A549 (cell line): ENCODE results near the gene PRRT3. TPM values are rescaled to one million over a fixed set of nuclear protein-coding genes. Genes with fewer than 3 reads are reported as not detected.
A peak's percentile ranks its signal among the peaks of the same experiment; 100 is the strongest.

ENCODE experiments used
- ATAC-seq, 2 experiments: fragments of 200-7000 bp in 1 of 2; fragments of >200 bp in 1 of 2; cut with Nextera tagmentation in 1 of 2; cut with Tn5 transposase in 1 of 2; 3 replicates each; pipeline versions ENCODE4 v1.8.0 to v1.9.1; 2018 to 2020; ENCODE audit warnings: mild to moderate bottlenecking in 1 of 2, moderate library complexity in 1 of 2
- CTCF ChIA-PET: fragments of 300-600 bp; sonication (Branson Sonifier 250); formaldehyde crosslinking; extraction: SDS; loops from one replicate; lab custom pipeline; 2021; ENCODE audit warnings: antibody characterized with exemption, inconsistent platforms; lab: Yijun Ruan, JAX
- POLR2A ChIA-PET: fragments of 350-600 bp; formaldehyde crosslinking; extraction: SDS; loops from one replicate; lab custom pipeline; 2021; ENCODE audit warnings: antibody characterized with exemption, inconsistent platforms; lab: Yijun Ruan, JAX
- DNase-seq, 2 experiments: peaks; one replicate each; pipeline versions ENCODE4 v3.0.0 to v3.0.0-alpha.2; 2011 to 2016; ENCODE audit warnings: low read depth in 1 of 2, low spot score in 1 of 2
- FAIRE-seq: peaks from 2 replicates; lab custom pipeline; 2011; peaks lifted over from hg19 to GRCh38; lab: Jason Lieb, UNC
- H3K27ac ChIP-seq, 2 experiments: fragments of >200 bp; sonication (Bioruptor Twin); formaldehyde crosslinking; 3 replicates each; pipeline ENCODE4 v1.5.1; 2016 to 2017
- H3K4me1 ChIP-seq: fragments of >200 bp; sonication (Bioruptor Twin); formaldehyde crosslinking; 3 replicates; pipeline ENCODE4 v1.6.1; 2016
- H3K4me2 ChIP-seq: fragments of >200 bp; sonication (Bioruptor Twin); formaldehyde crosslinking; 3 replicates; pipeline ENCODE4 v1.6.1; 2016
- H3K4me3 ChIP-seq: fragments of >200 bp; sonication (Bioruptor Twin); formaldehyde crosslinking; 3 replicates; pipeline ENCODE4 v1.5.1; 2016
- H3K9me3 ChIP-seq: fragments of >200 bp; sonication (Bioruptor Twin); formaldehyde crosslinking; 3 replicates; pipeline ENCODE4 v1.6.1; 2016
- BCL3 ChIP-seq: fragments of >200 bp; sonication (Bioruptor Twin); formaldehyde crosslinking; IDR thresholded peaks from 3 replicates; pipeline ENCODE4 v1.6.1; 2016
- BHLHE40 ChIP-seq: IDR thresholded peaks from 2 replicates; pipeline ENCODE4 v1.6.1; 2012; ENCODE audit warnings: low read depth, low read length, inconsistent platforms
- CBX8 ChIP-seq: fragments of 200-600 bp; sonication (generic); IDR thresholded peaks from 2 replicates; pipeline ENCODE4 v1.6.1; 2016
- CEBPB ChIP-seq, 2 experiments: fragments of >200 bp in 1 of 2; sonication (Bioruptor Twin) in 1 of 2; formaldehyde crosslinking in 1 of 2; IDR thresholded peaks; 2 replicates each; pipeline ENCODE4 v1.6.1; 2012 to 2016
- CHD4 ChIP-seq: fragments of 200-600 bp; sonication (generic); IDR thresholded peaks from 2 replicates; pipeline ENCODE4 v1.6.1; 2016; ENCODE audit warnings: antibody characterized with exemption, mild to moderate bottlenecking, borderline replicate concordance
- CTCF ChIP-seq: fragments of >200 bp; sonication (Bioruptor Twin); formaldehyde crosslinking; IDR thresholded peaks from 3 replicates; pipeline ENCODE4 v1.5.1; 2016
- ELK1 ChIP-seq: fragments of 150-350 bp; IDR thresholded peaks from 2 replicates; pipeline ENCODE4 v1.6.1; 2014; ENCODE audit warnings: low read depth, mild to moderate bottlenecking, low read length
- ESRRA ChIP-seq: fragments of 150-350 bp; IDR thresholded peaks from 2 replicates; pipeline ENCODE4 v1.6.1; 2014; ENCODE audit warnings: mild to moderate bottlenecking, low read length, borderline replicate concordance
- FOSB ChIP-seq: fragments of 250-450 bp; sonication (Bioruptor Pico); IDR thresholded peaks from 2 replicates; pipeline ENCODE4 v1.5.0; 2020; ENCODE audit warnings: mild to moderate bottlenecking, moderate library complexity
- GATA3 ChIP-seq: IDR thresholded peaks from 2 replicates; pipeline ENCODE4 v1.6.1; 2012; ENCODE audit warnings: borderline replicate concordance
- HES2 ChIP-seq: fragments of >200 bp; sonication (Bioruptor Twin); formaldehyde crosslinking; IDR thresholded peaks from 2 replicates; pipeline ENCODE4 v1.6.1; 2016
- HOXA7 ChIP-seq: fragments of 250-450 bp; sonication (Bioruptor Pico); IDR thresholded peaks from 2 replicates; pipeline ENCODE4 v1.5.0; 2020; ENCODE audit warnings: mild to moderate bottlenecking, moderate library complexity
- KDM5A ChIP-seq: fragments of 200-600 bp; sonication (generic); IDR thresholded peaks from 2 replicates; pipeline ENCODE4 v1.6.1; 2016; ENCODE audit warnings: antibody characterized with exemption, mild to moderate bottlenecking
- MAFK ChIP-seq: fragments of 450-650 bp; IDR thresholded peaks from 2 replicates; pipeline ENCODE4 v1.6.1; 2014; ENCODE audit not compliant: partially characterized antibody
- MAX ChIP-seq: IDR thresholded peaks from 2 replicates; pipeline ENCODE4 v1.6.1; 2012
- NFE2L2 ChIP-seq: fragments of 150-350 bp; conservative IDR thresholded peaks from 2 replicates; pipeline ENCODE4 v1.6.1; 2014; ENCODE audit warnings: low read length
- NPAS2 ChIP-seq: fragments of 250-450 bp; sonication (Bioruptor Pico); IDR thresholded peaks from 2 replicates; pipeline ENCODE4 v1.8.0; 2022; ENCODE audit warnings: mild to moderate bottlenecking, moderate library complexity, borderline replicate concordance
- POLR2A ChIP-seq: IDR thresholded peaks from 2 replicates; pipeline ENCODE4 v1.6.1; 2012; ENCODE audit warnings: mild to moderate bottlenecking, low read length
- POLR2AphosphoS2 ChIP-seq: conservative IDR thresholded peaks from 2 replicates; pipeline ENCODE4 v1.6.1; 2012; ENCODE audit warnings: low read length, improper control_type of control experiment, inconsistent platforms
- RAD21 ChIP-seq, 2 experiments: fragments of >200 bp in 1 of 2; sonication (Bioruptor Twin) in 1 of 2; formaldehyde crosslinking in 1 of 2; IDR thresholded peaks in 1 of 2; conservative IDR thresholded peaks in 1 of 2; 2 replicates in 1 of 2; 3 replicates in 1 of 2; pipeline ENCODE4 v1.6.1; 2012 to 2018; ENCODE audit warnings: inconsistent platforms in 1 of 2
- RARB ChIP-seq: fragments of 250-450 bp; sonication (Bioruptor Pico); IDR thresholded peaks from 2 replicates; pipeline ENCODE4 v1.8.0; 2021; ENCODE audit warnings: mild to moderate bottlenecking, moderate library complexity
- RFX5 ChIP-seq: fragments of 450-650 bp; IDR thresholded peaks from 2 replicates; pipeline ENCODE4 v1.7.1; 2014; ENCODE audit warnings: antibody characterized with exemption, mild to moderate bottlenecking, moderate library complexity
- RNF2 ChIP-seq: fragments of 200-600 bp; sonication (generic); IDR thresholded peaks from 2 replicates; pipeline ENCODE4 v1.6.1; 2016; ENCODE audit warnings: low read depth, mild to moderate bottlenecking, antibody characterized with exemption, moderate library complexity, borderline replicate concordance
- ZC3H11A ChIP-seq: fragments of 450-650 bp; IDR thresholded peaks from 2 replicates; pipeline ENCODE4 v1.6.1; 2014; ENCODE audit warnings: antibody characterized with exemption, mild to moderate bottlenecking
- ZSCAN20 ChIP-seq: fragments of 250-450 bp; sonication (Bioruptor Pico); IDR thresholded peaks from 2 replicates; pipeline ENCODE4 v1.8.0; 2022; ENCODE audit warnings: mild to moderate bottlenecking, moderate library complexity
- WGBS: methylation state at CpG from one replicate; pipeline ENCODE4 v1.1.6; 2017; ENCODE audit errors: missing lambda C conversion rate; 5-methylcytosine and 5-hydroxymethylcytosine counted together
- polyA plus RNA-seq, 4 experiments: library from polyadenylated mRNA; depleted of rRNA in 3 of 4; stranded (reverse); fragments of >200 nt; fragmentation: RNase III in 1 of 4; extraction: RNeasy Plus Mini Kit Qiagen cat#74134 plus additional on column Dnase treatment in 1 of 4; gene quantifications; 2 replicates in 3 of 4; 3 replicates in 1 of 4; pipeline ENCODE4 v1.2.3, GENCODE V29; 2011 to 2017

PRRT3 gene
- polyA plus RNA-seq, 2 of the 4 experiments (the other 2 are of a cell fraction), result 0.53 to 1.1 TPM

GRCh38 chr3:9928158-9928557, 24.1 kb downstream of the PRRT3 start (continued):
- no peak for TF ChIP-seq BHLHE40
- TF ChIP-seq RAD21 (conservative IDR thresholded peaks at IDR 0.05 in 1 of 2, IDR thresholded peaks at IDR 0.05 in 1 of 2), result no peak
- no peak for TF ChIP-seq ZC3H11A
- no peak for TF ChIP-seq NFE2L2

- H3K4me2 ChIP-seq, result no peak overlapping the region
- no peaks in the 10 kb centered on the region for H3K9me3 ChIP-seq
- H3K4me1 ChIP-seq, result peaks cover 22% of the 10 kb centered on the region
- WGBS, result 96% methylated on average over 8 of the region's 8 CpGs
- POLR2A ChIA-PET, result no interaction called here
- H3K4me3 ChIP-seq, result no peak overlapping the region
- DNase-seq (no peak), FAIRE-seq (no peak), ATAC-seq (no peak)
- no peak overlapping the region for H3K27ac ChIP-seq
- TF ChIP-seq ESRRA (no peak), FOSB (CRISPR knock-in tag) (no peak), POLR2AphosphoS2 (no peak), GATA3 (no peak), BCL3 (no peak), KDM5A (no peak), POLR2A (no peak), RNF2 (no peak), HOXA7 (CRISPR knock-in tag) (no peak), MAFK (no peak), RFX5 (no peak), MAX (no peak)
- CTCF ChIA-PET, result interaction anchor here (0.7 to 6.7 kb wide), 2 partner anchors 14 to 92 kb away, joined by 5 to 54 read pairs; partner anchors contain the start of gene CRELD1
These were observed 33.8 kb downstream of the PRRT3 start for GRCh38 chr3:9918261-9919038.

GRCh38 chr3:9917820-9918219, 34.4 kb downstream of the PRRT3 start:
- peak overlapping the region; percentile 84 to 89; a peak in 4 of 6 replicates for H3K27ac ChIP-seq
- ChIA-PET CTCF (interaction anchor here (0.7 to 11.4 kb wide), 3 partner anchors 14 to 91 kb away, joined by 5 to 73 read pairs (median 54); partner anchors contain the start of gene CRELD1), POLR2A (no interaction called here)
- no peak for FAIRE-seq
- DNase-seq, result no peak
- no peak overlapping the region for H3K4me3 ChIP-seq
- H3K4me2 ChIP-seq, result peak overlapping the region; percentile 98
- H3K9me3 ChIP-seq, result no peaks in the 10 kb centered on the region
- H3K4me1 ChIP-seq, result peaks cover 29% of the 10 kb centered on the region
- TF ChIP-seq RARB (CRISPR knock-in tag) (no peak), ESRRA (no peak), HES2 (no peak), ELK1 (no peak), ZSCAN20 (no peak), NPAS2 (CRISPR knock-in tag) (no peak), CTCF (no peak), CBX8 (no peak), CEBPB (IDR thresholded peaks at IDR 0.05) (no peak), MAFK (no peak), CHD4 (no peak), HOXA7 (CRISPR knock-in tag) (no peak)
- 89% methylated on average over 8 of the region's 10 CpGs for WGBS
- no peak for ATAC-seq
